HepG2 (cell line): ENCODE data around the gene DNAJA3. TPM values are rescaled to one million over a fixed set of nuclear protein-coding genes. Genes with fewer than 3 reads are reported as not detected.

ENCODE experiments used
- ATAD3A ChIP-seq: sonication (generic); formaldehyde crosslinking; IDR thresholded peaks from 2 replicates; pipeline ENCODE4 v1.4.0; 2020; ENCODE audit warnings: missing genetic modification reagents
- CBX2 ChIP-seq, 2 experiments: fragments of 200-600 bp in 1 of 2; sonication (generic); formaldehyde crosslinking in 1 of 2; IDR thresholded peaks; 2 replicates each; pipeline versions ENCODE4 v1.7.0 to v1.8.1; 2018 to 2022; ENCODE audit warnings: low read depth in 2 of 2, low read length in 1 of 2, mild to moderate bottlenecking in 1 of 2, missing genetic modification reagents in 1 of 2
- CREM ChIP-seq, 2 experiments: sonication (generic) in 1 of 2; formaldehyde crosslinking in 1 of 2; IDR thresholded peaks; 2 replicates each; pipeline versions ENCODE4 v1.4.0 to v1.6.1; 2016 to 2020; ENCODE audit warnings: antibody characterized with exemption in 1 of 2, mild to moderate bottlenecking in 1 of 2, missing genetic modification reagents in 1 of 2
- FOXJ3 ChIP-seq: sonication (generic); formaldehyde crosslinking; IDR thresholded peaks from 2 replicates; pipeline ENCODE4 v1.4.0; 2020; ENCODE audit warnings: missing genetic modification reagents, mild to moderate bottlenecking, borderline replicate concordance
- GABPA ChIP-seq, 2 experiments: IDR thresholded peaks; 2 replicates each; pipeline ENCODE4 v1.6.1; 2011 to 2016; ENCODE audit warnings: low read depth in 2 of 2, low read length in 1 of 2, missing biosample characterization in 1 of 2, missing genetic modification characterization in 1 of 2
- HMGA1 ChIP-seq: sonication (generic); formaldehyde crosslinking; conservative IDR thresholded peaks from 2 replicates; pipeline ENCODE4 v1.4.0; 2020; ENCODE audit warnings: missing genetic modification reagents
- HNRNPL ChIP-seq: fragments of 200-400 bp; formaldehyde crosslinking; IDR thresholded peaks from 2 replicates; pipeline ENCODE4 v1.6.1; 2017; ENCODE audit warnings: mild to moderate bottlenecking, low read depth, low read length
- HOXD1 ChIP-seq: sonication (generic); formaldehyde crosslinking; IDR thresholded peaks from 2 replicates; pipeline ENCODE4 v1.5.0; 2020; ENCODE audit warnings: missing genetic modification reagents
- IRF1 ChIP-seq: sonication (generic); formaldehyde crosslinking; IDR thresholded peaks from 2 replicates; pipeline ENCODE4 v1.4.0; 2020; ENCODE audit warnings: low read depth, mild to moderate bottlenecking, missing genetic modification reagents
- MXI1 ChIP-seq: IDR thresholded peaks from 3 replicates; pipeline ENCODE4 v1.6.1; 2012; ENCODE audit warnings: low read depth, low read length, inconsistent platforms, borderline replicate concordance
- NCOR1 ChIP-seq: fragments of 200-600 bp; sonication (generic); IDR thresholded peaks from 2 replicates; pipeline ENCODE4 v1.7.0; 2017; ENCODE audit warnings: antibody characterized with exemption, low read length, borderline replicate concordance
- SP5 ChIP-seq: IDR thresholded peaks from 2 replicates; pipeline ENCODE4 v1.6.1; 2016; ENCODE audit warnings: low read depth, borderline replicate concordance
- SUZ12 ChIP-seq: fragments of 150-350 bp; IDR thresholded peaks from 2 replicates; pipeline ENCODE4 v1.6.1; 2014; ENCODE audit warnings: low read depth, low read length
- TAF15 ChIP-seq: fragments of 200-400 bp; formaldehyde crosslinking; IDR thresholded peaks from one replicate; pipeline ENCODE4 v1.6.1; 2018; ENCODE audit warnings: mild to moderate bottlenecking, low read depth, low read length; ENCODE audit not compliant: poor library complexity, severe bottlenecking
- TBL1XR1 ChIP-seq: fragments of 150-350 bp; IDR thresholded peaks from 2 replicates; pipeline ENCODE4 v1.6.1; 2014; ENCODE audit warnings: borderline replicate concordance, low read length; ENCODE audit not compliant: partially characterized antibody
- TCF7L2 ChIP-seq: IDR thresholded peaks from 2 replicates; pipeline ENCODE4 v1.6.1; 2011; ENCODE audit warnings: mild to moderate bottlenecking, low read depth, low read length, moderate library complexity
- USF2 ChIP-seq, 2 experiments: sonication (generic) in 1 of 2; formaldehyde crosslinking in 1 of 2; IDR thresholded peaks; 2 replicates each; pipeline versions ENCODE4 v1.5.1 to v1.6.1; 2011 to 2020; ENCODE audit warnings: borderline replicate concordance in 1 of 2, low read depth in 1 of 2, low read length in 1 of 2, mild to moderate bottlenecking in 1 of 2, missing genetic modification reagents in 1 of 2, moderate library complexity in 1 of 2
- XBP1 ChIP-seq: sonication (generic); formaldehyde crosslinking; IDR thresholded peaks from 2 replicates; pipeline ENCODE4 v1.5.0; 2020; ENCODE audit warnings: missing genetic modification reagents
- ZNF230 ChIP-seq: sonication (generic); formaldehyde crosslinking; IDR thresholded peaks from 2 replicates; pipeline ENCODE4 v1.4.0; 2020; ENCODE audit warnings: mild to moderate bottlenecking, missing genetic modification reagents
- ZNF337 ChIP-seq: sonication (generic); formaldehyde crosslinking; IDR thresholded peaks from 2 replicates; pipeline ENCODE4 v1.5.1; 2020; ENCODE audit warnings: missing genetic modification reagents, low read depth, mild to moderate bottlenecking, borderline replicate concordance
- ZNF446 ChIP-seq: sonication (generic); formaldehyde crosslinking; IDR thresholded peaks from 2 replicates; pipeline ENCODE4 v1.5.0; 2020; ENCODE audit warnings: mild to moderate bottlenecking, missing genetic modification reagents
- ZNF550 ChIP-seq: sonication (generic); formaldehyde crosslinking; IDR thresholded peaks from 2 replicates; pipeline ENCODE4 v1.4.0; 2020; ENCODE audit warnings: mild to moderate bottlenecking, missing genetic modification reagents, borderline replicate concordance
- ZNF709 ChIP-seq: sonication (generic); formaldehyde crosslinking; IDR thresholded peaks from 2 replicates; pipeline ENCODE4 v1.5.0; 2020; ENCODE audit warnings: mild to moderate bottlenecking, missing genetic modification reagents
- ZNF749 ChIP-seq: sonication (generic); formaldehyde crosslinking; IDR thresholded peaks from 2 replicates; pipeline ENCODE4 v1.8.0; 2022; ENCODE audit warnings: mild to moderate bottlenecking, missing genetic modification reagents, moderate library complexity, borderline replicate concordance
- ZNF780A ChIP-seq: sonication (generic); formaldehyde crosslinking; IDR thresholded peaks from 2 replicates; pipeline ENCODE4 v1.8.0; 2022; ENCODE audit warnings: mild to moderate bottlenecking, missing genetic modification reagents, moderate library complexity
- polyA plus RNA-seq, 8 experiments: library from polyadenylated mRNA; depleted of rRNA in 3 of 8; stranded (reverse) in 7 of 8; unstranded in 1 of 8; fragments of >200 nt; fragmentation: Illumina TruSeq in 4 of 8; extraction: Trizol in 4 of 8; gene quantifications; 2 replicates each; pipeline versions ENCODE4 v1.2.1 to v1.2.3, GENCODE V29; 2011 to 2016; ENCODE audit warnings: low read depth in 4 of 8, missing spikeins in 1 of 8, mixed read lengths in 1 of 8; ENCODE audit not compliant: insufficient read depth in 1 of 8
- total RNA-seq, 5 experiments: library from RNA; depleted of rRNA; stranded (reverse); fragments of >200 nt; fragmentation: Illumina TruSeq; extraction: Trizol; gene quantifications; 2 replicates each; pipeline ENCODE4 v1.2.3, GENCODE V29; 2016; ENCODE audit warnings: low read depth in 1 of 5

DNAJA3 gene
- total and polyA plus RNA-seq, 2 of the 13 experiments (the other 11 are each of a cell fraction or from before 2014, with no cell fraction given), result 77.0 to 83.3 TPM

GRCh38 chr16:4425378-4426020, at the start of gene DNAJA3 (continued):
- TF ChIP-seq USF2 (IDR thresholded peaks at IDR 0.05; ENCODE audit: low read depth, low read length) (no peak), USF2 (CRISPR knock-in tag; IDR thresholded peaks at IDR 0.05; ENCODE audit: borderline replicate concordance) (no peak), CREM (IDR thresholded peaks at IDR 0.05) (peak; percentile 94), CREM (CRISPR knock-in tag; IDR thresholded peaks at IDR 0.05) (no peak), ZNF550 (CRISPR knock-in tag) (no peak), HMGA1 (no peak), ZNF749 (peak; percentile 96; the same call in 1 of the 2 replicates), MXI1 (peak; percentile 68; the same call in 1 of the 3 replicates), FOXJ3 (no peak), SP5 (0 out of 2 replicates have a peak, but pooled peaks have one; percentile 14), NCOR1 (no peak), CBX2 (IDR thresholded peaks at IDR 0.05; ENCODE audit: low read depth, low read length) (no peak), CBX2 (CRISPR knock-in tag; IDR thresholded peaks at IDR 0.05; ENCODE audit: low read depth) (peak; percentile 62; the same call in 1 of the 2 replicates), ZNF446 (CRISPR knock-in tag) (no peak), XBP1 (CRISPR knock-in tag) (no peak), ZNF709 (CRISPR knock-in tag) (peak; percentile 33; the same call in 1 of the 2 replicates), IRF1 (CRISPR knock-in tag) (0 out of 2 replicates have a peak, but pooled peaks have one; percentile 43), ZNF230 (no peak; the same call in 1 of the 2 replicates), HNRNPL (no peak), ZNF780A (CRISPR knock-in tag) (no peak; the same call in 1 of the 2 replicates), ZNF337 (CRISPR knock-in tag) (no peak; the same call in 1 of the 2 replicates), SUZ12 (peak; percentile 66), HOXD1 (no peak), TBL1XR1 (no peak), TCF7L2 (no peak), GABPA (IDR thresholded peaks at IDR 0.05; ENCODE audit: low read depth, low read length) (peak; percentile 54; the same call in 1 of the 2 replicates), GABPA (CRISPR knock-in tag; IDR thresholded peaks at IDR 0.05; ENCODE audit: low read depth) (peak; percentile 87), TAF15 (no peak), ATAD3A (CRISPR knock-in tag) (no peak)
